GM13977 (cell line): ENCODE results near the gene TRAPPC5.

Experiments
- DNase-seq: peaks from one replicate; pipeline ENCODE4 v3.0.0; 2012; ENCODE audit warnings: low spot score
- in situ Hi-C: fragments of 300-500 bp; cut with MboI; formaldehyde crosslinking; loops from one replicate; pipeline ENCODE4 v1.12.0; 2022; ENCODE audit warnings: low sequenced_read_pairs, low pct_unique_long_range_greater_than_20kb, mixed read lengths, inconsistent platforms; ENCODE audit not compliant: unreplicated experiment
- TF ChIP-seq, protein P1 (sequence below): IDR thresholded peaks from 2 replicates; pipeline ENCODE4 v1.5.1; 2012; ENCODE audit warnings: mild to moderate bottlenecking, control low read depth; ENCODE audit not compliant: insufficient read depth; ENCODE audit errors: extremely low read depth, missing control alignments

TRAPPC5 gene

DNA sequence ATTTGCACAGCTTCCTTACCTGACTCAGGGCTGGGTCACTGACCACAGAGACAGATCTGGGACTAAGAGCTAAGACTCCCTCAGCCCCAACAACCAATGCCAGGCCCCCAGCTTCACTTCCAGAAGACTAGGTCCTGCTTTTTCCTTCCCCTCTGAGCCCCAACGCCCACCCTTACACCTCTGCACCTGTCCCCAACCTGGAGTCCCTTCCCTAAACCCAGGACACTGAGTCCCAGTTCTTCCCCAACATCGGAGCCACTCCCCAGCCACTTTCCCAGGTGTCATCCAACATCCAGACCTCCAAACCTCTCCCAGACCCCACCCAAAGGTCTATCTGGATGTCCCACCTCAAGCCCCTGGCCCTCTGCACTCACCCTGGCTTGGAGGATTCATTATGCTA, 18.4 kb downstream of the TRAPPC5 start:
- TF ChIP-seq, protein P1, sequence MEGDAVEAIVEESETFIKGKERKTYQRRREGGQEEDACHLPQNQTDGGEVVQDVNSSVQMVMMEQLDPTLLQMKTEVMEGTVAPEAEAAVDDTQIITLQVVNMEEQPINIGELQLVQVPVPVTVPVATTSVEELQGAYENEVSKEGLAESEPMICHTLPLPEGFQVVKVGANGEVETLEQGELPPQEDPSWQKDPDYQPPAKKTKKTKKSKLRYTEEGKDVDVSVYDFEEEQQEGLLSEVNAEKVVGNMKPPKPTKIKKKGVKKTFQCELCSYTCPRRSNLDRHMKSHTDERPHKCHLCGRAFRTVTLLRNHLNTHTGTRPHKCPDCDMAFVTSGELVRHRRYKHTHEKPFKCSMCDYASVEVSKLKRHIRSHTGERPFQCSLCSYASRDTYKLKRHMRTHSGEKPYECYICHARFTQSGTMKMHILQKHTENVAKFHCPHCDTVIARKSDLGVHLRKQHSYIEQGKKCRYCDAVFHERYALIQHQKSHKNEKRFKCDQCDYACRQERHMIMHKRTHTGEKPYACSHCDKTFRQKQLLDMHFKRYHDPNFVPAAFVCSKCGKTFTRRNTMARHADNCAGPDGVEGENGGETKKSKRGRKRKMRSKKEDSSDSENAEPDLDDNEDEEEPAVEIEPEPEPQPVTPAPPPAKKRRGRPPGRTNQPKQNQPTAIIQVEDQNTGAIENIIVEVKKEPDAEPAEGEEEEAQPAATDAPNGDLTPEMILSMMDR = no peak
- DNase-seq = no peak
- in situ Hi-C loops = no loop called here

DNA sequence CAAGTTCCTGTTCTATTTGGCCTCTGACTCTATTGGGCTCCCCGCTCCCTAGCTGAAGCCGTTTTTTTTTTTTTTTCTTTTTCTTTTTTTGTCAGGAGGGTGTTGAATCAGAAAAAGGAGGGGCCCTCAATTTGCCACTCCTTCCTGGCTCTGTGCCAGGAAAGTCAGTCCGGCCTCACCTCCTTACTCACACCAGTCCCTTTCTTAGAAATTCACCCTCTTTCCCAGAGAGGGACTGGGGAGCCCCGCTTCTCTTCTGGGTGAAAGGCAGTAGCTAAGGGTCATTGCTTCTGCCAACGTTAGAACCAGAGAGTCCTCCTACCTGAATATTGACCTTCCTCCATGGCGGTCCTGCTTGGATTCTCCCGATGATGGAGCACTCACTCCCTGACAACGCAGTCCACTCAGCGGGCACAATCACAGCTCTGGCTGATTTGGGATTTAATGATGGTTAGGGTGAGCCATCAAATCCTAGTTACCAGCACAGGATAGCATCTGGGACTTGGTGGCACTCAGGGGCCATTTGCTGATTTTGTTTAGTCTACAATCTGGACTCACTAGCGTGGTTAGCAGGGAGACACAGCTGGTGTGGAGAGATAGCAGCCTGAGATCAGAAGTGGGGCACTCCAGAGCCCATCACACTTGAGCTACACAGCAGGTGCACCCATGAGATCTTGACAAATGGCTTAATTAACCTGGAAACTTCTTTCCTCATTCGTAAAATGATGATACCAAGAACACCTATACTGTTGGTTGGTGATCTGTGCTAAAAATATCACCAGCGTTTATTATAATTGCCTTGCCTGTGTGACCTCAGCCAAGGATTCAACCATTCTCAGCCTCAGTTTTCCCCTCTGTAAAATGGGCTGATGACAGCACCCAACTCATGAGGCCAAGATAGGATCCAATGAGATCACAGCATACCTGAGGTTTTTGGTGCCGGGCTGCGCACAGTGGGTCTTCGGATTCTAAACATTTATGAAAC, 19.1 kb downstream of the TRAPPC5 start:
- in situ Hi-C loops = loop anchor here (10.0 kb wide), 1 partner anchor 95 kb away; no protein-coding TSS in a partner anchor
- TF ChIP-seq, protein P1 = no peak
- DNase-seq = no peak

GRCh38 chr19:7701049-7701653, 20.5 kb downstream of the TRAPPC5 start:
- TF ChIP-seq, protein P1 = no peak
- in situ Hi-C loops = loop anchor here (10.0 kb wide), 1 partner anchor 94 kb away; no protein-coding TSS in a partner anchor

DNA sequence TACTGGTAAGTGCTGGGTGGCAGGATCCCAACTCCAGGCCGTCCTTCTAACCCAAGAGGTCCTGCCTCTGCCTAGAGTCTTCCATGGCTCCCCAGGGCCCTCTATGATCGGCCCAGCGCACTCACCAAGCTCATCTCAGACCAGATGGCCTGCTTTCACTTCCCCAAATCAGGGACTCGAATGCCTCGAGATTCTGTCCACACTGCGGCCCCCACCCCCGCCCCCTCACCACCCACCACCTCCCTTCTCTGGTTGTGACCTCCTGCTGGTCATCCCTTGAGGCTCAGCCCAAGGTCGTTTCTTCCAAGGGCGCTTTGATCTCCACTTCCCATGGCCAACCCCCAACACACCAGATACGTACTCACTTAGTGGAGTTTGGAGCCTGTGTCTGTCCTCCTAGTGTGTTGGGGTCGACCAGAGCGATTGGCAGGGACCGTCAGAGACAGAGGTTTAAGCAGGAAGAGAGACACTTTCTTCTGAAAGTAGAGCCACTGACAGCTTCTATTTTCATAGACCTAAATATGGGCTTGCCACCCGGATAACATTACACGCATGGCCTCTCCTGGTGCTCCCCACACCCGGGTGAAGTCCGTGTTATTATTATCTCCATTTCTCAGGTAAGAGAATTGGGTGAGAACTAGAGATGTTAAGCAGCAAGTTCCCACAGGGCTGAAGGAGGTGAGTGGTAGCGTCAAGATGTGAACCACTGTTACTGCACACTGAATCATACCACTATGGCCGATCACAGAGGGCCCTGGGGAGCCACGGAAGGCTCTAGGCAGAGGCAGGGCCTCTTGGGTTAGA, 21.2 kb downstream of the TRAPPC5 start, which contains the start of gene FCER2:
TSS of gene FCER2 (minus strand) at position 478 of the 804 bp plus-strand sequence. CDS start 2,371 bp downstream, outside the sequence.
- in situ Hi-C loops = loop anchor here (10.0 kb wide), 1 partner anchor 93 kb away; no protein-coding TSS in a partner anchor
- peak; percentile 77 for DNase-seq
- TF ChIP-seq, protein P1 = no peak

More at GRCh38 chr19:7701049-7701653, 20.5 kb downstream of the TRAPPC5 start:
- DNase-seq = no peak

GRCh38 chr19:7703332-7703731, 22.7 kb downstream of the TRAPPC5 start:
- in situ Hi-C loops = loop anchor here (10.0 kb wide), 1 partner anchor 91 kb away; no protein-coding TSS in a partner anchor
- TF ChIP-seq, protein P1 = no peak
- DNase-seq = no peak
